Hematopoietic multipotent progenitor cell treated with erythropoietin and hydrocortisone succinate and interleukin-3 and kit ligand, for 17 days (in vitro differentiated cells): ENCODE measurements around the gene KCNAB1.

Experiments
- DNase-seq: peaks from one replicate; pipeline ENCODE4 v3.0.0-alpha.2; 2015; ENCODE audit warnings: low spot score

The KCNAB1 gene

DNA sequence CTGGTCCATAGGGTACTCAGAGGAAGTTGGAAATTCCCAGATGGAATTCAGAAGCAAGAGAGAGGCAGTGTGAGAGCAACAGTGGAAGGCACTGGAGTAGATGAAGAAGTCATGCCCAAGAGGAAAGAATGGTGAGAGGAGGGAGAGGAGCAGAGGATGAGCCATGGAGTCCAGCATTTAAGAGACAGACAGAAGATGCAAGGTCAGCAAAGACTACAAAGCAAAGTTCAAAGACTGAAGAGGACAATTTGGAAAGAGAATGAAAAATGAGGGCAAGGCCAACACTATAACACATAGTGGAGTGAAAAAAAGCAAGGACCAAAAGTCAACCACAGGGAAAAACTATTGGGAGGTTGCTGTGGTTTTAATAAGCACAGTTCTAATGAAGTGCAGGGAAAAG is 255.8 kb downstream of the KCNAB1 start:
- no peak for DNase-seq

DNA sequence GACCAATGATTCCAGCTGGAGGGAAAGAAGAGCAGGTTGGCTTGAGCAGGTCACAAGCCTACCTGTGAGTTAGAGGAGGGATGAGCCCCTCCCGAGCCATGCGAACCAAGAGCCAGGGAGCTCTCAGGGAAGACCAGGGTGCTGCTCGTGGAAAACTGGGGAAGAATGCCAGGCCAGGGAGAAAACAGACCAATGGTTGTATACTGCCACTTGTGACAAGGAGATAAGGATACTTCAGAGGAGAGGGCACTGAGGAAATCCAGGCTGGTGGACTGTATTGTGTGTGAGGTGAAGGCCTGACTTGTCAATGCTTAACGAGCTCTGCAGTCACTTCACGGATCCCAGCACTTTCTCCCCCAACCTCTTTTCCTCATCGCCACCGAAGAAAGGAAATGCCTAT is 256.9 kb downstream of the KCNAB1 start:
- DNase-seq: no peak

DNA sequence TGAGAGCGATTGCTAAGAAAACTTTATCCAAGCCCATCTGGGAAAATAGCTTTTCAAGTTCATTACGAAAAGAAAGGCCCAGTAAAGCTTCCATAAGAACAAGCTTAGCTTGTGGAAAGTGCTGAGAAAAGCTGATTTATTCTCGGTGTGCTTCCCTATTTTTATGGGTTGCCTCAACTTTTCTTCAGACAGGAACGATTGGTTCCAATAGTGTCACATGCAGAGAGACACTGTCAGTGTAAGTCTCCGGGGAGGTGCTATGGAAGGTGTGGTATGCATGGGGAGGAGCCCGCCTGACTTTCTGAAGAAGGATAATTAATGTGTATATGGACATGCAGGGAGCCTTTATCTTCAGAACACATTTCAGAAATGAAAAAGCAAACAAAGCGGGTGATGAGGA is 257.3 kb downstream of the KCNAB1 start:
- DNase-seq: no peak

DNA sequence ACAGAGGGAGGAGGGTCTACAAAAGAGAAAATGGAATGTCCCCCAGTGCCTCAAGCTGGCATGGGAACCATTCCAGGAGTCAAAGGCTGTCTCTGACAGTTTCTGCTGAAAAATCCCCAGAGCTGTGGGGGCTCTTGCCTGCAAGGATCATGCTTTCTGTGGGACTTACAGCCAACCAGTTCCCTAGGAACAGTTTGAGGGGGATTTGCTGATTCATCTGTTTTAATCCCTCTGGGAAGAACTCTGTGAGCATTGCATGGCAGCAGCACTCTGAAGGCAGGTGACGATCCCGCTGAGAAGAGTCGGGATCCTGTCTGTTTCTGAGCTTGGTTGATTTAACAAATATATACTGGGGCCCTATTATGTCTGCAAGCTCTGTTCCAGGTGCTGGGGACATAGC is 258.5 kb downstream of the KCNAB1 start:
- no peak for DNase-seq

DNA sequence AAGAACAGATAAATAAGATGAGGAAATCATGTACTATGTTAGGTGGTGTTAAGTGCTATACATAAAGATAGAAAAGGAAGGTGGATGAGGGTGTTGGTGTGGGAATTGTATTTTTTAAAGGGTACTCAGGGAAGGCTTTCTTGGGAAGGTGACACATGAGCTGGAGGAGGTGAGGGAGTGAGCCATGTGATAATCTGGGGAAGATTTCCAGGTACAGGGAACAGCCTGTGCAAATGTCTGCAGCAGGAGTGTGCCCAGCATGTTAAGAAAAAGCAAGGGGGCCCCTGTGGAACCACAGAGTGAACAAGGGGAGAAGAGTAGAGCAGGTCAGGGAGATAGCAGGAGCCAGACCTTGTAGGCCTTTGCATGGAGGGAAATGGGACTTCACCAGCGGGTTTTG is 258.9 kb downstream of the KCNAB1 start:
- DNase-seq: no peak

DNA sequence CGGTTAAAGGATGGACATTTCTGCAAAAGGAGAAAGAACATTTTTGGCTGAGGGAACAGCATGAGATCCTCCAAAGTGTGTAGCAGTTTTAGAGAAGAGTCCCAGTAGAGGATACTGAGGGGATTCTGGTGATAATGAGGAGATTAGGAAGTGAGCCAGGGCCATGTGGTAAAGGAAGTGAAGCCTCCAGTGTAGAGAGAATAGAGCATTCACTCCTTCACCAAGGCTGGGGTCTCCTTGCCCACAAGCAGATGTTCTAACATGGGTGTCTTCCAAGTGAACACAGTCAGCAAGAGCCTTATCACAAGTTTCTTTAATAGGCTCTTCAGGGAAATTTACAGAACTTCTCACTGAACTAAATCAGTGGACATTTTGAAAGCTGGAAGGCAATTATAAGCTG is 260.9 kb downstream of the KCNAB1 start:
- no peak for DNase-seq

DNA sequence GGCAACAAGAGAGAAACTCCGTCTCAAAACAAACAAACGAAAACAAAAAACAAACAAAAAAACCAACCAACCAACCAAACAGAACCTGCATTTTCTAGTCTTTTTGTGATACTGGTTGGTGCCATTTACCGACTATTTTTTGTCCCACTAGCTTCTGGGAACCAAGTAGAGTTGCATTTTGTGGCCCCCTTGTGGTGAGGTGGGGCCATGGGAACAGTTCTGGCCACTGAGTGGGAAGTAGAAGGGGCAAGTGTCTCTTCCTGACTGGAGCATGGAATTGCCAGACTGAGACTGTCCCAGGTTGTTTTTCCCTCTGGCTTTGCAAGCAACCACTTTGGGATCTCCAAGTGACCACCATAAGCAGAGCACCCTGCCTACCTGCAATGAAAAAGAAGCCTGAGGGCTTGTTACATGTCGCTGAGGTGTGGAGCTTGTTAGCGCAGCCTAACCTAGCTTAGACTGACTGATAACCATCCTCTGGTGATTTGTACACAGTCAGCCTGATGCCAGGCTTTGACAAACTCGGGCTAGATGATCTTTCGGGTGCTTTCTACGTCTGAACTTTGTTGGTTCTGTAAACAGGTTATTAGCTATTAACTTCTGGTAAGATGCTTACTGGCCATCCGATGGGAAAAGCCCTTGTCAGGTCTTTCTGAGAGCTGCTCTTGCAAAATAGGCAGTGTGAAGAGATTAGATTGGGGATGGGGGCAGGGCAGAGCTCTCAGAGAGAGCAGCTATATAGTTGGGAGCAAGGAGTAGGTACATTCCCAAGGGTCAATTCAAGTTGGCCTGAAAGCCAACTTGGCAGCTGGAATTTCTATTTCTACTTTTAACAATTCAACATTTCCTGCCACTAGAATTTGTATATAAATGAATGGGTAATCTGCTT is 262.3 kb downstream of the KCNAB1 start:
- no peak for DNase-seq

DNA sequence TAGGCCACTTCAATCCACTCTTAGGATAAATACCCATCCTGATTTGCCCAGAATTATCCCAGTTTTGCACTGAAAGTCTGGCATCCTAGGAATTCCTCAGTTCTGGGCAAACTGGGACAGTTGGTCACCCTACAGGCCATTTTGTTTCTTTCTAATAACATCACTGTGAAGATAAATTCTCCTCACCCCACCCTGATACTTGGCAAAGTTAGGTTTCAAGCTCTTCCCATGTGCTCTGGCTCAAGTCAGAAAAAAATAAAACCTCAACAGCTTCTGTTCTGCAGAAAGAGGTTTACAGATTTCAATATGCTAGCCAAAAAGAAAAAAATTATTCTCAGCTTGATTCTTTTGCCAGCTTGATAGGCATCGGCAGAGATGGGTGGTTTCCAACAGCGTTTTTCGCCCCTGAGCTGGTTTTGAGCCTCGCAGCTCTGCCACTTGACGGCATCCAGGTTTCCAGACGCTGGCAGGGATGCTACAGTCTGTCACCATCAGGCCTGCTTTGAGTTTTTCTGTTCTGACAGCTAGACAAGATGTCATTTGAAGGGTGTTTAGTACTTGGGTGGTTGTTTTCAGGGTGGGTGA is 263.2 kb downstream of the KCNAB1 start:
- DNase-seq: no peak

DNA sequence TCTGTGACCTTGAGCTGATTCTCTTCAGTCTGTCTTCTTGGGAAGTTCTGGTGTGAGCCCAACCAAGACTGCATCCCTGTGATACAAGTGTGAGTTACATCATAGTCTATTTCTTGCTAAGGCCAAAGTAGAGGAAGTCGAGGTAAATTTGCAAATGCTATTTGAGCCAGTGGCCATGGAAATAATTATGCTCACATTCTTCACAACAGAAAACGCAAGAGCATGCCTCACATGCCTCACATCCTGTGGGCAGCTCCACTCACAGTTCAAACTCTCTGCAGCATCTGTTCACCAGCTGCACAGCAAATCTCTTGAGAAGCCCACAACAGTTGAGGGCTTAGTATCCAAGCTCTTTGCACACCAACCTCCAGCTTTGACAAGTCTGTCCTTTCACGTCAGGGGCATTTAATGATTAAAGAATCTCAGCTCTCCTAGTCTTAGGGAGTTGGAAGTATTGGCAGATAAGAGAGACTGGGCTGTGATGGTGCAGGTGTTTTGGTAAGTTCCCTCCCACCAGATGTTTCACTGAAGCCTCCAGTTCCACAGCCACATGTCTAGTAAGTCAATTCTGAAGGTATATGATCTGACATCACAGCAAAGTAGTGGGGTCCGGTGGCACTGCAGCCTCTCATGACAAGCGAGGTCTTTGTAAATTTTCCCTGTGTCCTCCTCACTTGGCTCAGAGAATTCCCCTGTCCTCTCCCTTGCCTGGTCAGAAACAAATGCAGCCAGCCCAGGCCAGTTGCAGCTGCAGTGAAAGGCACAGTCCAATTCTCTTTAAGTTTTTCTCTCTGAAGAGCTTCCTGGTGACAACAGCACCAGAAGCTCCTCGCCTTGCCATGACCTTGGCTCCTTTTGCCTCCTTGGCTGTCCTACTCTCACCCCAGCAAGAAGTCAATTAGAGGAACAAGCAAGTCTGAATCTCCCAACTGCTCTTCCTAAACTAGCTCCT is 268.4 kb downstream of the KCNAB1 start:
- DNase-seq: no peak

DNA sequence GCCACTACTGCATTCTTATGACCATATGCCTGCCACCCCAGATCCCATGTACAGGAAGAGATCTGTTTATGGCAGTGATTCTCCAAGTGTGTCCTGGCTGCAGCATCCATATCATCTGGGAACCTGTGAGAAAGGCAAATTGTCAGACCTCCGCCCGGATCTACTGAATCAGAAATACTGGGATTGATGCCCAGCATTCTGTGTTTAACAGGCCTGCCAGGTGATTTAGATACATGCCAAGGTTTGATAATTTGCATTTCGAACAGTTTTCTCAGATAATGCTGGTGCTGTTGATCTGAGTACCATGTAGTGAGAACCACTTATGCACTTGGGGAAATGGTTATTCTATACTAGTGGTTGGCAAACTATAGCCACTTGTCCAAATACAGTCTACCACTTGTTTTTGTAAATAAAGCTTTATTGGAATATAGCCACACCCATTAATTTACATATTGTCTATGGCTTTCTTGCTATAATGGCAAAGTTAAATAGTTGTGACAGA is 269.1 kb downstream of the KCNAB1 start:
- DNase-seq: no peak

DNA sequence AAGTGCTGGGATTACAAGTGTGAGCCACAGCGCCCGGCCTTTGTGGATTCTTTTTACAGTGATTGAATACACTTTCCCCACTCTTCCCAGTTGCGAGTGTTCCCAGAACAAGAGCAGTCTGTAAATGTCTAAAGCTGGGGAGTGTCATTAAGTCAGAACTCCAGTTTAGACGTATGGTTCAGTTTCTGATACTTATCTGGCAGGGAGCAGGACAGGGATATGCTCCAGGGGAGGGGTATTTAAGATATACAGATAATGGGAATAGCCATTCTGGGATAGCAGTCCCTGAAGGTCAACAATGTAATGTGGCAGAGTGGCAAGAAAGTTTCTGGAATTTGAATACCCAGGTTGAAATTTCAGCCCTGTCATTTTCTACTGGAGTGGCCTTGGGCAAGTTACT is 270.5 kb downstream of the KCNAB1 start:
- no peak for DNase-seq

DNA sequence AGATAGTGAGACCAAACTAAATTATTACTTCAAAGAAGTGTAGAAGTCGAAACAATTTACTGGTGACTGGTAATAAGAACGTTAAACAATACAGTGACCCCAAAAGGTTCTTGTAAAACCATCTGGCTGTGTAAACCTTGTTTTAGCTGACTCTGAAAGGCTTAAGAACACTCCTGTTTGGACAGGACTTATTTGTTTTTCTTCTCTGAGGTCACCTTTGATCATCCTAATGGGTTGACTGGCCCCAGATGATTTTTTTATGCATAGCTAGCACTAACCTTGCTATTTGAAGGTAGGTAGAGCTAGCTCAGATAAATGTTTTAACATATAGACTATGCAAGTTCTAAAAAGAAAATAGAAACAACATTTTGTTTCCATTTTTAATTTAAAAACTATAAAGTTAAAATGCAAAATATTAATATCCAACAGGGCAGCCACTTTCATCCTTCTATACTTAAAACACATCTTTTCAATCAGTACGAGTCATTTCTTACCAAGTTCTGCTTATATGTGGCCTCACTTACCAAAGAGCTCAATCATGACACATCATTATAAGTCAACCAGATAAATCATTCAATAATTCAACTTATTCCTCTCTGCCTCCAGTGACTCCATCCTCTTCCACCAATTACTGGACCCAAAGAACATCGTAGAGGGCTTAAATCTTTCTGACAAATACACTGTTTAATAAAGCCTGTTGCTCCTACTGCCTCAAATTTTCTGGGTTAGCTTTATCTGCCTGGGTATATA is 275.8 kb downstream of the KCNAB1 start:
- DNase-seq: no peak

DNA sequence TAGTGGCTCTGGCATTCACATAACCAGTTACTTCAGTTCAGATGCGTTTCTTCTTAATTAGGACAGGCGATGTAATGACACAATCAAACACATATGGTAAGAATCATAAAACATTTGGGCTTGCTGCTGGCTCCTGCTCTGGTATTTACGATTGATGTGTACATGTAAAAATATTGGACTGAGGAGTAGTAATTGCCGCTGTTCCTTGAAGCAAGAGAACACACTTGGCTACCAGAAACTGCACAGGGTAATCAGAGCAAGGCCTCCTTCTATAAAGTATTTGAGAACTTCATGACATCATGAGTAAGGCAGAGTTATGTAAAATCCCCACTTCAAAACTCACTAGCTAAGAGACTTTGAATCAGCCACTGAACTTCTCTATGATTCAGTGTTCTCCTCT is 276.5 kb downstream of the KCNAB1 start:
- no peak for DNase-seq

DNA sequence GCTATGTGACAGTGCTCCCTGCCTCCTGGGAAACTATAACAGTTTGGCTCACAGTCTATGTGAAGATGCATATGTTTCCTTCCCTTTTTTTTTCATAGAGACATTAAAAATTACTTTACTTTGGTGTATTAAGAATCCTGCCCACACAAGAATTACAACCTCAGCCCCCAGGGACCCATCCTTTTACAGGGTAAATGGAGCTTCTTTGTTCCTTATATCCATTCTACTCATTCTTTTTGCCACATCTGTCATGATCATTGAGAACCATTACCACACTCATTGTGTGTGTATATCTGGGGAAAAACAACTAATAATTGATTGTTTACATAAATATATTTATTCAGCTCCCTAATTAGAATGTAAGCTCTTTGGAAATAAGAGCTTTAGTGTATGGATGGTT is 277.2 kb downstream of the KCNAB1 start:
- DNase-seq: no peak

DNA sequence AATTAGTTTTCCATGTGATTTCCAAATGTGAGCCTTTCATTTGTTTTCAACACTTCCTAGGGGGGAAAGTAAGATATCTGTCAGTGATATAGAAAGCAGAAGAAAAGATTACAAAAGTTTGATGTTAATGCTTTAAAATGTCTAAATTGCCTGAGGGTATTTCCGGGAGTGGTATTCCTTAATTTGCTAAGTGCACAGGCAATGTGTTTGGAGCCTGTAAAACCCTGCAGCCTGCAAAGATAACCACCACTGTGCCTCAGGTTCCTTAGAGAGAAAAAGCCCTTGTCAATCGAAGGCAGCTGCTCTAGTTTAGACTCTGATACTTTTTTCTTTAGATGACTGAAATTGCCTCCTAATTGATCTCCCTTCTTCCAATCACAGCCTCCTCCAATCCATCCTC is 279.7 kb downstream of the KCNAB1 start:
- no peak for DNase-seq

DNA sequence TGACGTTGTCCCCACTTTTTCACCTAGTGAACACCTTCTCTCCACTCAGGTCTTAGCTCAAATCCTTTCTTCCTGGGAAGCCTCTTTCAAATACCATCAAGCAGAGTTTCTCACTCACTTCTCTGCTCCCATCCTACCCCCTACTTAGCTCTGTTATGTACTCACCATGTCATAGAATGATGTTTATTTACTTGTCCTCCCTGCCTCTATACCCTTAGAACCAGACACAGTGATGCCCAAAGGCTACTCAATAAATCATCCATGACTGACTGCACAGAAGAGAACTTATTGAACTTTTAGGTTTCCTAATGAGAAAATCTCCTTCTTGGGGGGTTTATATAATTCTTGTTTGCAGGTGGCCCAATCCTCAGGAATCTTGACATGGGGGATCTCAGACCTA is 280.4 kb downstream of the KCNAB1 start:
- DNase-seq: no peak

DNA sequence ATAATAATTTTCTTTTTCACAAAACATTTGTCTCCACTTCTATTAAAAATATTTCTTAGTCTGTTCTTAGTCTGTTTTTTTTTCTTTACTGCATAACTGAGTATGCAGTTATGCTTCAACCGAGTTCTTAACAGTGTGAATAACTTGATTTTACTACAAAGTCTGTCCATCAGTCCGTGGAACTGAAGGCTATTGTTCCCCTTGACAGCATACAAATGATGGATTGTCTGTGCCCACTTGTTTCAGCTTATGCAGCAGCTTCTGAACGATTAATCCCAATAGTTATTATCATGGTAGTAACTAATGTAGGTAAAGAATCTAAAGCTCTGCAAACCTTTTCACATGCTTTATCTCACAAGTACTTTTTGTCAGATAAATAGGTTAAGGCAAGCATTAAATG is 283.8 kb downstream of the KCNAB1 start:
- no peak for DNase-seq

DNA sequence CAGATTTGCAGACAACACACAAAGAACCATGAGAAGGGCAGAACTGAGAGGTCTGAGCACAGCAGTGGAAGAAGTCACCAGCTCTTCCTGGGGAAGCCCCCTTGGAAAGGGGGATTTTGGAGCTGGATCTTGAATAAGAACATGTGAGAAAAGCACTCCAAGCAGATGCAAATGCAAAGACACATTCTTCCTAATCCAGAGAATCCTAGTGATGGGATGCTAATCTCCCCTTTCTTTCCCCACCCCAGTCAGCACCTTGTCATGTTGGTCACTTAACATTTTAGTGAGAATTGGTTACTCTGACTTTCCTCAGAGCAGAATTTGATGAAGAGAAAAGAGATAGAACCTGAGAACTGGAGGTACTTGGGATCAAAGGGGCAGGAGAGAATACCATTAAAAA is 286.0 kb downstream of the KCNAB1 start:
- no peak for DNase-seq

DNA sequence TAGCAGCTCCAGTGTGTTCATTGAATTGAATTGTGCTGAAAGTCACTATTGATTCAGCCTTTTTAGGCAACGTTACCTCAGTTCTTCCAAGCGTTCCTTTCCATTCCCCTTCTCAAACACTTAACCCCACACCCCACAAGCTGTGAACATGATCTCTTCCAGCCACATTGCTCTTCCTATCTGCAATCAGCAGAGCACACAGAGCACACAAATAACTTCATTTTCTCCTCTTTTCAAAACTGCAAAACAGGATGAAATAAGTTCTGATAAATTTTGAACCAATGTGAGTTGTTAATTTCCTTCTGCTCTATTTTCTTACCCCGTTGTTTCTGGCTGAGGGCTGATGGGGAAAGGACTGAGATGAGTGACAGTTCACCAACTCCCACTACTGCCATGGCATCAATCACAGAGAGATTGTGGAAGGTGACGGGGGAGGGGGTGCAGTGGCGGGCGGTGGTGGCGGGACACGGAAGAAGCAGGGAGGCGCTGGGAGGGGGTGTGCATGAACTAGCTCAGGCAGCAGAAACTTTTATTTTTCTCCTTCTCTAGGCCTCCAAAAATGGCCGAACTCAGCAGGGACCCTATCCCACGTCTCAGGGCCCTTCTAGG is 287.3 kb downstream of the KCNAB1 start:
- no peak for DNase-seq

DNA sequence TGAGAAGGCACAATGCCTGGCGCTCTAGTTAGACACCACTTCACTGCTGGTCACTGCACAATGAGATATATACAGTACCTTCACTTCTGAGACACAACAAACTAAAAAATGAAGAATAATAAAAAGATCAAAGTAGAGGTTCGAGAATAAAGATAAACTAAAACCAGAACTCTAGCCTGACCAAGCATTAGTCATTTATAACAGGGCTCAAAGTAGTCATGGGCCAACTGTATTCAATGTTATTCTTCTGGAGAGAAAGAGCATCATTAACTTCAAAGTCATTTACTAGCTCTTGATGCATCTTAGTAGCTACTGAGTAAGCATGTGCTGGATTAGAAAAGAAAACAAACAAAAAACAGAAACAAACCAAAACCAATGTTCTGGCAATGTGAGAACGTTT is 289.3 kb downstream of the KCNAB1 start:
- no peak for DNase-seq

DNA sequence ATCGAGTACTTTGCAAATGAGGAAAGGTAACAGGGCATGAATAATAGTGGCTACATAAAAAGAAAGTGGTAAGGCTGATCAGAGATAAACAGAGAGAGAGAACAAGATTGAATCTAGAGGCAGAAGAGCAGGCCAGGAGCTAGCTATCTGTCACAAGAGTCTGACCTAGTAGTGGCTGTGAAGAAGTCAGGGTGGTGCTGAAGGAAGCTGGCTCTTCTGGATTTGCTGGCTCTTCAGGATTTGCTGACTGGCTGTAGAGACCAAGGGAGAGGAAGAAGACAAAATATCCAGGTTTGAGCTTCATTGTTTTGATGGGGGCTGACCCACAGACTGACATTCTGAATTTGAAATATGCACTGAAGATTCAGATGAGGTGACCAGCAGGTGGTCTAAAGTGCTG is 292.2 kb downstream of the KCNAB1 start:
- no peak for DNase-seq
